ENCODE results near the gene HSPA2. TPM values are rescaled to one million over a fixed set of nuclear protein-coding genes. Genes with fewer than 3 reads are reported as not detected.

Gene HSPA2
- total and polyA plus RNA-seq, 9 donors = 5.1 to 49.7 (median 8.9) TPM

GRCh38 chr14:64580467-64580866, 39.9 kb downstream of the HSPA2 start:
- no peak for DNase-seq
- Histone ChIP-seq H3K4me3 (no peak overlapping the region), H3K9me3 (no peaks in the 10 kb centered on the region), H3K4me1 (ENCODE audit: insufficient read depth) (no peaks in the 10 kb centered on the region), H3K27me3 (no peaks in the 10 kb centered on the region), H3K27ac (no peak overlapping the region), H3K36me3 (no peaks in the 10 kb centered on the region)
- WGBS, 3 donors = 65 to 72% (median 66%) methylated on average over 7 of the region's 7 CpGs
- intact Hi-C loops (cut with DNase I) = no loop called here
- TF ChIP-seq POLR2A (IDR thresholded peaks at IDR 0.05) (no peak), EP300 (IDR thresholded peaks at IDR 0.05) (no peak), CTCF (IDR thresholded peaks at IDR 0.05) (no peak)

DNA sequence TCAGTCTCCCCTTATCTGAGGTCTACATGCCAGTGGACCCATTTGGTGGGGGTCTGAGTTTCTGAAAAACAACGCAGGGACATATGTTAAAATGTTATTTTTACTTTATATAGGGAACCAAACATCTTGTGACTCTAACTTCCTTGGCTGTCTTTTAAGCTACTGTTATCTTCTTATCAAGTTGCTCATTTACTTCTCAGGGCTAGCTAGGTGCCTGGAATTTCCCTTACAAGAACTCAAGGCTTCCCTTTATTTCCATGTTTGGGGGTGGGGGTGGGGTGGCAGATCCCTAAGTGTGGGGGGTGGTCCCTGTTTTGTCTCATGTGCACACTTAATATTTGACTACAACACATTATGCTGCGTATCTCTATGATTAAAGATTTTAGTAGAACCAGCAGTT, 40.8 kb downstream of the HSPA2 start:
- intact Hi-C loops (cut with DNase I) = no loop called here
- H3K9me3 ChIP-seq = no peaks in the 10 kb centered on the region
- TF ChIP-seq POLR2A (IDR thresholded peaks at IDR 0.05) = no peak
- no peak for TF ChIP-seq EP300 (IDR thresholded peaks at IDR 0.05)
- no peak for TF ChIP-seq CTCF (IDR thresholded peaks at IDR 0.05)
- no peaks in the 10 kb centered on the region for H3K4me1 ChIP-seq (ENCODE audit: insufficient read depth)
- H3K27me3 ChIP-seq = no peaks in the 10 kb centered on the region
- 91 to 95% (median 94%) methylated on average over 2 of the region's 2 CpGs for WGBS, 3 donors
- no peak for DNase-seq
- H3K4me3 ChIP-seq = no peak overlapping the region
- H3K27ac ChIP-seq = no peak overlapping the region
- H3K36me3 ChIP-seq = no peaks in the 10 kb centered on the region

DNA sequence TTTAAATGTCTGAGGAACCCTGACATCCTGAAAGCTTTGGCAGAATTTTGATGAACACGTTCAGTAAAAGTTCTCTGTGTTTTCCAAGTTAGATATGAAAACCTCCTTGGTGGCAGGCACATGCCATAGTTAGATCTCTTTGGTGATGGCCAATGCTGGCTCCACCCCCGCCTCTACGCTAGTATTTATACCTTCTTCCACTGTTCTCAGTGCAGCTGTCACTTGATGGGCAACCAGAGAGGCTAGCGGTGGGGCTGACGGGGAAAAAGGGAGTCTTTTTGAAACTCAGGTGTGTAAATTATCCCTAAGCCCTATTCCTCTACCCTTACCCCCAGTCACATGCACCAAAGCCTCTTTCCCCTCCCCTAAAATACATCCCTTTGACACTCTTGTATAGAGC, 41.3 kb downstream of the HSPA2 start:
- Histone ChIP-seq H3K36me3 (no peaks in the 10 kb centered on the region), H3K9me3 (no peaks in the 10 kb centered on the region), H3K4me3 (no peak overlapping the region), H3K27me3 (no peaks in the 10 kb centered on the region), H3K4me1 (ENCODE audit: insufficient read depth) (no peaks in the 10 kb centered on the region), H3K27ac (no peak overlapping the region)
- no peak for DNase-seq
- intact Hi-C loops (cut with DNase I) = no loop called here
- WGBS, 3 donors = 67 to 87% (median 69%) methylated on average over 5 of the region's 5 CpGs
- no peak for TF ChIP-seq EP300 (IDR thresholded peaks at IDR 0.05)
- TF ChIP-seq CTCF (IDR thresholded peaks at IDR 0.05) = no peak
- TF ChIP-seq POLR2A (IDR thresholded peaks at IDR 0.05) = no peak

DNA sequence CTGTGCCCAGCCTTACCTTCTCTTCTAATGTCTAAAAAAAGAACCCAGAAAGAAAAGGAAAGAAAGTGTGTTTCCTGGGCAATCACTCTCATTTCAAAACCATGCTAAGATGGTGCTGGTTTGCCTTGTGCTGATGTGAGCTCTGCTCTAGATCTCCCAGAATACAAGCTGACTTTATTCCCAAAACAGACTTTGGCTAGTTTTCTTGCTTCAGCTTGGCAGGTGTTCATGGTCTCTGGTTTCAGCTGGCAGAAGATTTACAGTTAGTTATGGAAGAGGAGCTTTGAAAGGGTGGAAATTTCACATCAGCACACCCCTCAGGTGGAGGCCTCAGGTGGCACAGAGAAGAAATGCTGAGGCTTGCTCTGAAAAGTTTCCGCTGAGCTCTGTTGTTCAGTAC, 43.6 kb downstream of the HSPA2 start:
- intact Hi-C loops (cut with DNase I) = no loop called here
- no peaks in the 10 kb centered on the region for H3K36me3 ChIP-seq
- TF ChIP-seq CTCF (IDR thresholded peaks at IDR 0.05) = no peak
- TF ChIP-seq POLR2A (IDR thresholded peaks at IDR 0.05) = no peak
- no peak for TF ChIP-seq EP300 (IDR thresholded peaks at IDR 0.05)
- no peak overlapping the region for H3K4me3 ChIP-seq
- 96 to 100% (median 100%) methylated on average over 1 of the region's 1 CpG for WGBS, 3 donors
- DNase-seq = no peak
- H3K27me3 ChIP-seq = no peaks in the 10 kb centered on the region
- H3K27ac ChIP-seq = no peak overlapping the region
- H3K4me1 ChIP-seq (ENCODE audit: insufficient read depth) = no peaks in the 10 kb centered on the region
- no peaks in the 10 kb centered on the region for H3K9me3 ChIP-seq

DNA sequence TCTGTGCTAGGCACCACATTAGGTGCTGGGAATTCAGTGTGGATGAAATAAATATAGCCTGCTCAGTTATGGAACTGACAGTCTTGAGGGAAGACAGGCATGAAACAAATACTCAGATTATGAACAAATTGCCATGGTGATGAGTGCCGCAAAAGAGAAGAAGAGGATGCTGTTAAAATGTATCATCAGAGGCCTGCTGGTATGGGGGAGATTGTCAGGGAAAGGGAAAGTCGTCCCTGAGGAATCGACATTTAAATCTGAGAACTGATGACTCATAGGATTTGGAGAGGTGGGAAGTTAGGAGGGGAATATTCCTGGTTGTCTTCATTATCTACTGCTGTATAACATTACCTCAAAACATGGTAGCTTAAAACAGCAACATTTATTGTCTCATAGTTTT, 51.3 kb downstream of the HSPA2 start:
- DNase-seq = no peak
- TF ChIP-seq POLR2A (IDR thresholded peaks at IDR 0.05) (no peak), CTCF (IDR thresholded peaks at IDR 0.05) (no peak), EP300 (IDR thresholded peaks at IDR 0.05) (no peak)
- Histone ChIP-seq H3K9me3 (no peaks in the 10 kb centered on the region), H3K27ac (no peak overlapping the region), H3K36me3 (no peaks in the 10 kb centered on the region), H3K27me3 (no peaks in the 10 kb centered on the region), H3K4me1 (ENCODE audit: insufficient read depth) (no peaks in the 10 kb centered on the region), H3K4me3 (no peak overlapping the region)
- intact Hi-C loops (cut with DNase I) = no loop called here
- WGBS, 3 donors = 74 to 89% (median 85%) methylated on average over 3 of the region's 3 CpGs
